CD4-positive, alpha-beta T cell treated with Interleukin-4 for 4 hours (primary cell): Measurements from ENCODE around the gene MTX1.
"Not testable (repeated sequence)": the region's sequence is repeated elsewhere in the genome, so short reads cannot be mapped to it uniquely, and the experiment has no call there.

ENCODE experiments used
- DNase-seq: peaks from one replicate; pipeline ENCODE4 v3.0.0-alpha.2; 2020

MTX1 gene

GRCh38 chr1:155209312-155209721 is 822 bp downstream of the MTX1 start:
- no peak for DNase-seq

DNA sequence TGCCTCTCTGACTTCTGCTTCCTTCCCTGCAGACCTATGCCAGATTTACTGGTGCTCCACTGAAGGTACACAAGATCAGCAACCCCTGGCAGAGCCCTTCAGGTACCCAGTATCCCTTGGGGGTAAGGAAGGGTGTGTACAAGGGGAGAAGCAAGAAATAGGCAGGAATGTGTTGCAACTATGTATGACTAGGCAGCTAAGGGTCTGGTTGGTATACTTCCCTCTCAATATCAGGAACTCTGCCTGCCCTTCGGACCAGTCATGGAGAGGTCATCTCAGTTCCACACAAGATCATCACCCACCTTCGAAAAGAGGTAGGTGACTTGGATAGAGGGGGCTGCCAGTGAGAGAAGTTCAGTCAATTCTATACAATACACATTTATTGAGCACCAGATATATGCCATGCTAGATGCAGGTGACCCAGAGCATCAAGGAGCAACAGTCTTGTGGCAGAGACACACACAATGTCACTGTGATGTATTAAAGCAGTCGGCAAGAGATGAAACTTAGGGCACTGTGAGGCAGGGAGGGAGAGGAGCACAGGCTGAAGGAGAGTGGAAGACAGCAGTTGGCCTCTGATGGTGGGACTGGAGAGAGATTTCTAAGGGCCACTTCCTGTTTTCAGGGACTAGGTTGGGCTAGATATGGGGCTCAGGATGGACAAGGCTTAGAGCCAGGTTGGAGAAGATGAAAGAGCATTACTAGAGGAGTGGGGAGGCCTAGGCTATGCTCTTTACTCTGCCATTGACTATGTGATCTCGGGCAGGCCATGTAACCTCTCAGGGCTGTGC is 2.0 kb downstream of the MTX1 start:
- no peak for DNase-seq

- DNase-seq: not testable (repeated sequence)
Measured at GRCh38 chr1:155211381-155212050, 3.0 kb downstream of the MTX1 start.

GRCh38 chr1:155212051-155212440 is 3.6 kb downstream of the MTX1 start:
- DNase-seq: not testable (repeated sequence)

DNA sequence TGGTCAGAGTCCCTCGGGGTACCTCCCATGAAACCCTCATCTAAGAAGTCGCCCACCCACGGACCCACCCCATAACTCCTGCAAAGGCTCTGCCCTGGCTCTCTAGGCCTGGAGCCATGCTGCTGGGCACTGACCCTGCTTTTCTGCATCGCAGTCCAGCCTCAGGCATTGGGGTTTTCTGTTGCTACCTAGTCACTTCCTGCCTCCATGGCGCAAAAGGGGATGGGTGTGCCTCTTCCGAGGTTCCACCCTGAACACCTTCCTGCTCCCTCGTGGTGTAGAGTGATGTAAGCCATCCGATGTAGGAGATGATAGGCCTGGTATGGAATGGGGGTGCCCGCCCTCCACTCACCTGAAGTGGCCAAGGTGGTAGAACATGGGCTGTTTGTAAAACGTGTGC is 6.2 kb downstream of the MTX1 start:
- DNase-seq: peak; percentile 27

- no peak for DNase-seq
Measured at GRCh38 chr1:155218854-155219591, 10.5 kb downstream of the MTX1 start.

- DNase-seq: peak; percentile 19
Measured at GRCh38 chr1:155219592-155220031, 11.1 kb downstream of the MTX1 start.

- DNase-seq: not testable (repeated sequence)
Measured at GRCh38 chr1:155220211-155220965, 11.9 kb downstream of the MTX1 start.

GRCh38 chr1:155223047-155223446 is 14.6 kb downstream of the MTX1 start:
- DNase-seq: no peak

DNA sequence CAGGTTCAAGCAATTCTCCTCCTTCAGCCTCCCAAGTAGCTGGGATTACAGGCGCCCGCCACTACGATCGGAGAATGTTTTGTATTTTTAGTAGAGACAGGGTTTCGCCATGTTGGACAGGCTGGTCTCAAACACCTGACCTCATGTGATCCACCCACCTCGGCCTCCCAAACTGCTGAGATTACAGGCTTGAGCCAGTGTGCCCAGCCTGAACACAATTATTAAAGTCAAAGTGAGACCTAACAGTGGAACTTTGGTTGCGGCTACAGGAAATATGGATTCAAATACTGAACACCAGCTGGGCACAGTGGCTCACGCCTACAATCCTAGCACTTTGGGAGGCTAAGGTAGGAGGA is 16.9 kb downstream of the MTX1 start:
- DNase-seq: not testable (repeated sequence)

DNA sequence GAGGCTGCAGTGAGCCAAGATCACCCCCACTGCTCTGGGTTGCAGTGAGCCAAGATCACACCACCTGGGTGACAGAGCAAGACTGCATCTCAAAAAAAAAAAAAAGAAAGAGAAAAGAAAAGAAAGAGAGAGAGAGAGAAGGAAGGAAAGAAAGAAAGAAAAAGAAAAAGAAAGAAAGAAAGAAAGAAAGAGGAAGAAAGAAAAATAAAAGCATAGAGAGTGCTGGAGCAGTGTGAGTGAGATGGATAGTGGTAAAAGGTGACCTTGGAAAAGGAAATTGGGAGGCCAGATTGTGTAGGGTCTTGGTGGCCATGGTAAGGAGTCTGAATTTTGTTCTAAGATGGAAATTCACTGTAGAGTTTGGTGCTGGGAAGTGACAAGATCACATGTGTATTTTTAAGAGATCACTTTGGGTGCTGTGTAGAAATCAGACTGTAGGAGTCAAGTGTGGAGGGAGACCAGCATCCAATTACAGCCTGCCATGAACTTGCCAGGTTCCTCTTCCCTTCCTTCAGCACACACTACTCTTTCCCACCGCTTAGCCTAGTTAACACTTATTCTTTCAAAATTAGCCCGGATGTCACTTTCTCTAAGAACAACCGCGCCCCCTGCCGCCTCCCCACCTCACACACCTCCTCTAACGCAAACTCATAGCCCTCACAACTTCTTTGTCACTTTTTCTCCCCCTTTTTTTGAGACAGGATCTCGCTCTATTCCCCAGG is 17.9 kb downstream of the MTX1 start:
- DNase-seq: peak; percentile 87

DNA sequence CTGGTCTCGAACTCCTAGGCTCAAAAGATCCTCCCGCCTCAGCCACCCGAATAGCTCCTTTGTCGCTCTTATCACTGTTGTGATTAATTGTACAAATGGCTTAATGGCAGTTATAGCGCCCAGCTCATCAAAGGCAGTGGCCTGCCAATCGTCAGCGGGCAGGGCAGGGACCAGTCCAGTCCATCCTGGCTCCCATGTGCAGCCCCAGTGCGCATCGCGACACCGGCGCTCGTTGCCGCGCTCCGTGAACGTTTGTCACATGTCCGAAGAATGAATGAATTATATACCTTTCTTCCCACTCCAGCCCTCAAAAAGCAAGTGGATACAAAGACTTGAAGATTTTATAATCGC is 18.4 kb downstream of the MTX1 start:
- DNase-seq: no peak

DNA sequence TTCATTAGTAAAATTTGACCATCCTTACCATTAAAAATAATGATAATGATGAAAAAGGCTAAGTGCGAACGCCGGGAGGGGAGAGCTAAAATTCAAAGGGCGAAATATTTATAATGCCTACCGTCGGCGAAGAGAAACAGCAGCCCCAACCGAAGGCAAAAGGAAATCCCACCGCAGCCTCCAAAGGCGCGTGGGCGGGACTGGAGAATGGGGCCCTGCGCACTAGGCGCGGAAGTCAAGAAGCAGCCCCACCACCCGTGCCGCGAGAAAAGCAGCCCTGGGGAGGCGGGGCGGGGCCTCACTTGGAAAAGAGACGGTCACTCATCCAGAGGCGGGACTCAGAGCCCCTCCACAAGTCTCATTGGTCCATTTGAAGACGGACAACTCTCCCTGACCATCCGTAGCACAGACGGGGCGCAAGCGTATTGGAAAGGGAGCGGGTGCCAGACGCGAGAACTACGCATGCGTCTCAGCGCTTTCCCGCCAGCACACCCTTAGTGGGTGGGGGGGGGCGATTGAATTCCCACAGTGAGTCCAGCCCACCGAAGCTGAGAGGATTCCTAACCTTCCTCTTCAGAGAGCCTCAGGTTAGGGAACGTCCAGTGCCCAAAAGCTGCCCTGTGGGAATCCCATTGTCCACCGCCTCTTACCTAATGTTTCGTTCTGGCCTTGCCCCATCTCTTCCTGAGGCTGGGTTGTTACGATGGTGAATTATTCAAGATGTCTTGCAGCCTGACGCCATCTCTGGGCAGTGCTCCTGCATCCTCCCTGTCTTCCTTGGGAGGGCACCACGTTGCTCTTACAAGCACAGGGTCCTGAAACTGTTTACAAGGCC is 19.0 kb downstream of the MTX1 start:
- DNase-seq: peak; percentile 99

DNA sequence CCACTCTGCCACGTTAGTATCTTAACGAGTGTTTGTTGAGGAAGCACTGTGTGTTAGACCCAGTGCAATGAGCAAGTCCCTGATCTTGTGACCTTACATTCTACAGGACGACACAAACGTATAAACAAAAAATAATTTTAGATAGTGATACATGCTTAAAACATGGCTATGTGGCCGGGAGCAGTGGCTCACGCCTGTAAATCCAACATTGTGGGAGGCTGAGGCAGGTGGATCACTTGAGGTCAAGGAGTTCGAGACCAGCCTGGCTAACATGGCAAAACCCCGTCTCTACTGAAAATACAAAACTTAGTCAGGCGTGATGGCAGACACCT is 19.6 kb downstream of the MTX1 start:
- DNase-seq: no peak

GRCh38 chr1:155231302-155231701 is 22.8 kb downstream of the MTX1 start:
- not testable (repeated sequence) for DNase-seq

DNA sequence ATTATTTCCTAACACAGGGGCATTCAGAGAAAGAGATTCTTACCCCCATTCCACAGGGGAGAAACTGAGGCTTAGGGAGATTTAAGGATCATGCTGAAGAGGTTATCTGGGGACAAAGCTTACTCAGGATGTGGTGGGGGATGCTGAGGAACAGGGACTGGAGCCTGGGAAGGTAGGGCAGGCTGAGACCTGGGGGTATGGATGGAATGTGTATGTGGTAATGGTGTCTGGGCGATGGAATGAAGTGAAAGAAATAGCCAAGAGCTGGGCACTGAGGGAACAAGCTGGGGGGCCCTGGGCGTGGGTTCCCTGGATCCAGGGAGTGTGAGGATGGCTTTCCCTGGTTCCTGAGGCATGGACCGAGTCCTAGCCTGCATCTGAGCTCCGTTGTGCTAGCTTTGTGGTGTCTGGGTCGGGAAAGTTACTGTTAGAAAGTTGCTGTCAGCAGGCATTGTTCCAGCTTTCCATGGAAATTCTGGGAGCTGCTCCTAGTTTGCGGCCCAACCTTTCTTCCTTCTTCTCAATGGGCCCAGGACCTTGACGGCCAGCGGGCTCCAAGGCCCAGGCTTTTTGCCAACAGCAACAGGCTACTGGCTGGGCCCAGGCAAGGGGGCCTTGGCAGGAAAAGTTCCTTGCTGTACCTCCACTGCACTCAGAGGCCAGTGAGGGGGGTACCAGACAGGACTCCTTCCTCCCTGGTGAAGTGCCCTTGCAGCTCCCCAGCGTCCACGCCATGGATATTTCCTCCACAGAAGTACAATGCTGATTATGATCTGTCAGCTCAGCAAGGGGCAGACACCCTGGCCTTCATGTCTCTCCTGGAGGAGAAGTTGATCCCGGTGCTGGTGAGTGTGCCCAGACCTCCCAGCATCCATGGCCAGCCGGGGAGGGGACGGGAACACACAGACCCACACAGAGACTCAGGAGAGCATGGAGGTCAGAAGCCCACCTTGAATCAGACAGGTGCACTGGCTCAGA is 23.8 kb downstream of the MTX1 start:
- not testable (repeated sequence) for DNase-seq

DNA sequence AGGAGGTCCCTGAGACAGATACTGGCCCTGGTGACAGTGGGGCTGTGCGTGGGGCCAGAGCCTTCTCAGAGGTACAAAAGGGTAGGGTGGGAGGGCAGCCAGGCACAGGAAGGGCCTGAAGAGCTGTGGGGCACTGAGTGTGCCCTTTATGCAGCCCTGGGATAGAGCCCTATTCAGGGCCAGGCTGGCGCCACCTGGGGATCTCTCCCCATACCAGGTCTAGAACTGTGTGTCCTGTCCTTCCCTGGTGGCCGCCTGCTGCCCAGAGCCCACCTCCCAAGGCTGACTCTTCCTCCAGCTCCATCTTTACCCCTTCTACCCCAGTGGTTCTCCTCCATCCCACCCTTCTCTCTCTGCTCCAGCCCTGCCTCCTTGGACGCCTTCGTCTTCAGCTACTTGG is 25.0 kb downstream of the MTX1 start:
- DNase-seq: not testable (repeated sequence)

GRCh38 chr1:155235375-155235774 is 26.9 kb downstream of the MTX1 start:
- DNase-seq: not testable (repeated sequence)

GRCh38 chr1:155236451-155236850 is 28.0 kb downstream of the MTX1 start:
- no peak for DNase-seq

DNA sequence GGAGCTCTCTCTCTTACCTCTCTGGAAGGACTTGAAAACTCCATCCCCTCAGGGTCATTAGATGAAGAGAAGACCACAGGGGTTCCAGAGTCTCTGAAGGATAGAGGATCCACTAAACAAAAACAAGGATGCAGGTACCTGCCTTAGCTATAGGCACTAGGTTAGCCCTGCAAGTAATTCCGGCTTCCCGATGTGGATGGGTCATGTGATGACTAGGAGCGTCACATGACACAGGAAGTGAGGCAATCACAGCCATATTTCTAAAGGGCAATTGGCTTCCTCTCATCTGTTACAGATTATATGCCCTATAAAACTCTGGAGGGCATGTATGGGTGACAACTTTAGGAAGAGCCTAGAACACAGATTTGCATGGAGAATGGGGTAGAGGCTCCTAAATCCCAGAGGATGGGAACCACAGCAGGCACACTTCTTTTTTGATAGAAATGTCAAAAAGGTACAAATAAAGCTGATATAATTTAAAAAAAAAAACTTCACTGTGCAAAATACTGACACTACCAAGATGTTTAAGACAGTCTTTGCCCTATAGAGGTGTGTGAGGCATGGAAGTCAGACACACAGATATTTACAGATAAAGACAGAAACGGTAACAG is 32.7 kb downstream of the MTX1 start:
- peak; percentile 79 for DNase-seq
